Astrocyte (in vitro differentiated cells and primary cell): ENCODE results near the gene TRAPPC3. TPM values are rescaled to one million over a fixed set of nuclear protein-coding genes. Genes with fewer than 3 reads are reported as not detected.

Source experiments
- DNase-seq: peaks from one replicate; pipeline ENCODE4 v3.0.0-alpha.2; 2010; ENCODE audit warnings: low read depth
- FAIRE-seq: peaks from 2 replicates; lab custom pipeline; 2011; peaks lifted over from hg19 to GRCh38; lab: Jason Lieb, UNC
- H2AFZ ChIP-seq: 2 replicates; pipeline ENCODE4 v1.6.0; 2012; ENCODE audit warnings: low read depth, low read length, inconsistent platforms
- H3K27ac ChIP-seq: 2 replicates; pipeline ENCODE4 v1.5.1; 2011; ENCODE audit warnings: low read depth, low read length, inconsistent platforms
- H3K27me3 ChIP-seq: 2 replicates; pipeline ENCODE4 v1.6.0; 2011; ENCODE audit warnings: low read length, inconsistent platforms; ENCODE audit not compliant: insufficient read depth
- H3K36me3 ChIP-seq: 2 replicates; pipeline ENCODE4 v1.5.1; 2011; ENCODE audit warnings: low read length, inconsistent platforms; ENCODE audit not compliant: insufficient read depth
- H3K4me1 ChIP-seq: 2 replicates; pipeline ENCODE4 v1.5.1; 2011; ENCODE audit warnings: low read length, inconsistent platforms; ENCODE audit not compliant: insufficient read depth
- H3K4me2 ChIP-seq: 2 replicates; pipeline ENCODE4 v1.6.0; 2012; ENCODE audit warnings: low read length, inconsistent platforms
- H3K4me3 ChIP-seq: 2 replicates; pipeline ENCODE4 v1.5.1; 2011; ENCODE audit warnings: low read depth, mild to moderate bottlenecking, low read length, inconsistent platforms; ENCODE audit not compliant: insufficient read depth
- H3K79me2 ChIP-seq: 2 replicates; pipeline ENCODE4 v1.6.0; 2012; ENCODE audit warnings: mild to moderate bottlenecking, low read length, inconsistent platforms; ENCODE audit not compliant: insufficient read depth
- H3K9ac ChIP-seq: 2 replicates; pipeline ENCODE4 v1.6.0; 2012; ENCODE audit warnings: mild to moderate bottlenecking, low read length, inconsistent platforms
- H3K9me3 ChIP-seq: 2 replicates; pipeline ENCODE4 v1.5.1; 2012; ENCODE audit warnings: low read depth, mild to moderate bottlenecking, low read length, inconsistent platforms; ENCODE audit not compliant: insufficient read depth
- H4K20me1 ChIP-seq: 2 replicates; pipeline ENCODE4 v1.6.0; 2012; ENCODE audit warnings: low read length, inconsistent platforms; ENCODE audit not compliant: insufficient read depth
- H3K27ac Mint-ChIP-seq: one replicate; pipeline ENCODE4 v1.8.0; 2021; ENCODE audit warnings: mild to moderate bottlenecking, mixed read lengths; ENCODE audit not compliant: unreplicated experiment
- H3K27me3 Mint-ChIP-seq: one replicate; pipeline ENCODE4 v1.8.0; 2021; ENCODE audit warnings: low read depth, mixed read lengths; ENCODE audit not compliant: unreplicated experiment
- H3K36me3 Mint-ChIP-seq: one replicate; pipeline ENCODE4 v1.8.0; 2021; ENCODE audit warnings: low read depth, mixed read lengths; ENCODE audit not compliant: unreplicated experiment
- H3K4me1 Mint-ChIP-seq: one replicate; pipeline ENCODE4 v1.8.0; 2021; ENCODE audit warnings: low read depth, mixed read lengths; ENCODE audit not compliant: unreplicated experiment
- H3K4me3 Mint-ChIP-seq: one replicate; pipeline ENCODE4 v1.8.0; 2021; ENCODE audit warnings: mild to moderate bottlenecking, moderate library complexity, mixed read lengths; ENCODE audit not compliant: unreplicated experiment
- H3K9me3 Mint-ChIP-seq: one replicate; pipeline ENCODE4 v1.8.0; 2021; ENCODE audit warnings: mild to moderate bottlenecking, mixed read lengths; ENCODE audit not compliant: unreplicated experiment
- EZH2 ChIP-seq: IDR thresholded peaks from 2 replicates; pipeline ENCODE4 v1.6.1; 2012; ENCODE audit warnings: mild to moderate bottlenecking, low read length, inconsistent platforms; ENCODE audit not compliant: insufficient read depth
- total RNA-seq: library from RNA; stranded (reverse); gene quantifications from 2 replicates; pipeline ENCODE4 v1.2.1, GENCODE V29; 2021
- TF ChIP-seq, protein P1 (sequence below): IDR thresholded peaks from 2 replicates; pipeline ENCODE4 v1.5.1; 2011; ENCODE audit warnings: low read depth, mild to moderate bottlenecking, inconsistent platforms, low read length, moderate library complexity; ENCODE audit not compliant: insufficient read depth

The TRAPPC3 gene
- total RNA-seq, 1 donor from 2014 or later = 87.1 TPM

DNA sequence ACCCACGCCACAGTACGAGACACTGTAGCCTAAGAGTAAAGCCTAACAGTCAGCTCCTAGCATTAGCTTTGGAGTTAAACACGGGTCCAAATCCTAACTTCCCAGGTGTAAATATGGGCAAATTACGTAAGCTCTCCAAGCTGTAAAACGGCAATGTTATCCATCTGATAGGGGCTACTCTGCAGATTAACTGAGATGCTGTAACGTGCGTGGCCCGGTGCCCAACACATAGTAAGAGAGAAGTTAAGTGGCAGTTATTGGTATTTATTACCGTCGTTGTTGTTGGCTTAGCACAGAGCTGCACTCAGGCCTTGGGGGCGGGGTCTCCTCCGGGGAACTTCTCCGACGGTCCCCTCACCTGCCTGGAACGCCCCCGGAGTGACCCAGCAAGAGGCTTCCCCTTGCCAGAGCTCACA lies 457 bp downstream of the TRAPPC3 start:
- Histone ChIP-seq H2AFZ (peak overlapping the region; percentile 78), H3K27me3 (no peaks in the 10 kb centered on the region), H4K20me1 (peaks cover 11% of the 10 kb centered on the region), H3K4me2 (peak overlapping the region; percentile 90), H3K4me1 (peaks cover 28% of the 10 kb centered on the region), H3K9me3 (no peaks in the 10 kb centered on the region), H3K79me2 (peaks cover 44% of the 10 kb centered on the region), H3K36me3 (no peaks in the 10 kb centered on the region), H3K27ac (peak overlapping the region; percentile 83), H3K9ac (peak overlapping the region; percentile 90), H3K4me3 (peak overlapping the region; percentile 72)
- DNase-seq (no peak), FAIRE-seq (no peak)
- H3K4me3 Mint-ChIP-seq = peak overlapping the region; percentile 96
- TF ChIP-seq, protein P1, sequence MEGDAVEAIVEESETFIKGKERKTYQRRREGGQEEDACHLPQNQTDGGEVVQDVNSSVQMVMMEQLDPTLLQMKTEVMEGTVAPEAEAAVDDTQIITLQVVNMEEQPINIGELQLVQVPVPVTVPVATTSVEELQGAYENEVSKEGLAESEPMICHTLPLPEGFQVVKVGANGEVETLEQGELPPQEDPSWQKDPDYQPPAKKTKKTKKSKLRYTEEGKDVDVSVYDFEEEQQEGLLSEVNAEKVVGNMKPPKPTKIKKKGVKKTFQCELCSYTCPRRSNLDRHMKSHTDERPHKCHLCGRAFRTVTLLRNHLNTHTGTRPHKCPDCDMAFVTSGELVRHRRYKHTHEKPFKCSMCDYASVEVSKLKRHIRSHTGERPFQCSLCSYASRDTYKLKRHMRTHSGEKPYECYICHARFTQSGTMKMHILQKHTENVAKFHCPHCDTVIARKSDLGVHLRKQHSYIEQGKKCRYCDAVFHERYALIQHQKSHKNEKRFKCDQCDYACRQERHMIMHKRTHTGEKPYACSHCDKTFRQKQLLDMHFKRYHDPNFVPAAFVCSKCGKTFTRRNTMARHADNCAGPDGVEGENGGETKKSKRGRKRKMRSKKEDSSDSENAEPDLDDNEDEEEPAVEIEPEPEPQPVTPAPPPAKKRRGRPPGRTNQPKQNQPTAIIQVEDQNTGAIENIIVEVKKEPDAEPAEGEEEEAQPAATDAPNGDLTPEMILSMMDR = no peak
- no peak for TF ChIP-seq EZH2
- H3K27me3 Mint-ChIP-seq = no peaks in the 10 kb centered on the region
- peak overlapping the region; percentile 95 for H3K27ac Mint-ChIP-seq
- H3K4me1 Mint-ChIP-seq = peaks cover 26% of the 10 kb centered on the region
- peaks cover 2% of the 10 kb centered on the region for H3K9me3 Mint-ChIP-seq
- peaks cover 6% of the 10 kb centered on the region for H3K36me3 Mint-ChIP-seq

DNA sequence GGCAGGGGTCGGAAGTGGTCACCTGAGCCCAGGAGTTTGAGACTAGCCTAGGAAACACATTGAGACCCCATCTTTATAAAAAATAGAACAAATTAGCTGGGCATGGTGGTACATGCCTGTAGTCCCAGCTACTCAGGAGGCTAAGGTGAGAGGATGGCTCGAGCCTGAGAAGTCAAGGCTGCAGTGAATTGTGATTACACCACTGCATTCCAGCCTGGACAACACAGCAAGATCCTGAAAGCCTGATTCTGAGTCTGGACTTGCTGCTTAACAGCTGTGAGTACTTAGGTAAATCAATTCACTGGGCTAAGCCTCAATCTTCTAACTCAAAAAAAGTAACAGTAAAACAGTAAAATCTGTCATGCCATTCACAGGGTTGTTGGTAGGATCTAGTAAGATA lies 4.9 kb downstream of the TRAPPC3 start:
- no peak overlapping the region for H3K9ac ChIP-seq
- H3K4me3 Mint-ChIP-seq = no peak overlapping the region
- H3K27ac Mint-ChIP-seq = no peak overlapping the region
- H4K20me1 ChIP-seq = peaks cover 38% of the 10 kb centered on the region
- no peaks in the 10 kb centered on the region for H3K9me3 ChIP-seq
- H3K4me2 ChIP-seq = no peak overlapping the region
- peaks cover 4% of the 10 kb centered on the region for H3K36me3 ChIP-seq
- H3K4me1 ChIP-seq = peaks cover 13% of the 10 kb centered on the region
- peaks cover 85% of the 10 kb centered on the region for H3K79me2 ChIP-seq
- peaks cover 12% of the 10 kb centered on the region for H3K36me3 Mint-ChIP-seq
- TF ChIP-seq EZH2 = no peak
- TF ChIP-seq, protein P1 = no peak
- no peaks in the 10 kb centered on the region for H3K27me3 ChIP-seq
- no peaks in the 10 kb centered on the region for H3K27me3 Mint-ChIP-seq
- DNase-seq (no peak), FAIRE-seq (no peak)
- H3K9me3 Mint-ChIP-seq = no peaks in the 10 kb centered on the region
- H3K4me3 ChIP-seq = no peak overlapping the region
- peaks cover 12% of the 10 kb centered on the region for H3K4me1 Mint-ChIP-seq
- H2AFZ ChIP-seq = no peak overlapping the region
- no peak overlapping the region for H3K27ac ChIP-seq

DNA sequence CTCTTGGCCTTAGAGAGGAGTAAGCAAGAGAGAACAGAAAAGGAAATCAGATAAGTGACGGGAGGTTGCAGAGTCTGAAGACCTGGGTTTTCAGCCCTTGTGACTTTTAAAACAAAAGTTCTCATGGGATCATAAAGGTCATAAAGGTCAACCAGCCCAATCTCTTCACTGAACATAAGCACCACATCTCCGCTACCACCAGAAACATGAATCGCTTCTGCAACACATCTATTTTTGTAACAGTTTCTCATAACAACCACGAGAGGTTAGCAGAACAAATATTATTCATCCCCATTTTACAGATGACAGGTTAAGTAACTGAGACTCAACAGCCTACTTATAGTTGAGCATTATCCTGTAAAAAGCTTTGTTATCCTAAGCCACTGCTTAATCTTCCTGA lies 5.9 kb downstream of the TRAPPC3 start:
- peaks cover 13% of the 10 kb centered on the region for H3K36me3 Mint-ChIP-seq
- no peaks in the 10 kb centered on the region for H3K27me3 ChIP-seq
- H3K27me3 Mint-ChIP-seq = no peaks in the 10 kb centered on the region
- no peak overlapping the region for H3K4me3 Mint-ChIP-seq
- peaks cover 79% of the 10 kb centered on the region for H3K79me2 ChIP-seq
- no peak overlapping the region for H3K27ac ChIP-seq
- no peak for FAIRE-seq
- TF ChIP-seq, protein P1 = no peak
- TF ChIP-seq EZH2 = no peak
- H2AFZ ChIP-seq = no peak overlapping the region
- no peak overlapping the region for H3K4me3 ChIP-seq
- H3K4me1 Mint-ChIP-seq = peaks cover 12% of the 10 kb centered on the region
- peaks cover 6% of the 10 kb centered on the region for H3K36me3 ChIP-seq
- DNase-seq = no peak
- no peak overlapping the region for H3K4me2 ChIP-seq
- H3K9me3 Mint-ChIP-seq = no peaks in the 10 kb centered on the region
- H3K9me3 ChIP-seq = no peaks in the 10 kb centered on the region
- H4K20me1 ChIP-seq = peaks cover 33% of the 10 kb centered on the region
- no peak overlapping the region for H3K9ac ChIP-seq
- no peak overlapping the region for H3K27ac Mint-ChIP-seq
- peaks cover 9% of the 10 kb centered on the region for H3K4me1 ChIP-seq
